K562 (cell line): ENCODE measurements around the gene VDAC2. TPM values are rescaled to one million over a fixed set of nuclear protein-coding genes. Genes with fewer than 3 reads are reported as not detected.

Experiments used
- ATF1 ChIP-seq, 2 experiments: fragments of 450-650 bp in 1 of 2; IDR thresholded peaks; 2 replicates each; pipeline ENCODE4 v1.6.1; 2016; ENCODE audit warnings: missing compliant biosample characterization in 1 of 2, missing genetic modification characterization in 1 of 2
- CHD7 ChIP-seq: fragments of 200-600 bp; sonication (generic); IDR thresholded peaks from one replicate; pipeline ENCODE4 v1.6.1; 2012; ENCODE audit warnings: mild to moderate bottlenecking, low read depth, low read length, inconsistent platforms
- CREBBP ChIP-seq: IDR thresholded peaks from one replicate; pipeline ENCODE4 v1.6.1; 2012; ENCODE audit warnings: low read depth, mild to moderate bottlenecking, control low read depth, inconsistent platforms, low read length
- ELF1 ChIP-seq: fragments of 200-800 bp; sonication (Bioruptor generic); IDR thresholded peaks from 2 replicates; pipeline ENCODE4 v1.6.1; 2016; ENCODE audit warnings: missing genetic modification characterization, missing compliant biosample characterization
- MCM7 ChIP-seq, 2 experiments: fragments of 450-650 bp; IDR thresholded peaks; 2 replicates each; pipeline ENCODE4 v1.6.1; 2016 to 2018
- RFX5 ChIP-seq: IDR thresholded peaks from 2 replicates; pipeline ENCODE4 v1.6.1; 2011; ENCODE audit warnings: low read depth, mild to moderate bottlenecking, improper control_type of control experiment, low read length
- SNRNP70 ChIP-seq: fragments of 200-400 bp; formaldehyde crosslinking; optimal IDR thresholded peaks from 2 replicates; pipeline ENCODE3; 2017; ENCODE audit warnings: low read depth, low read length
- TARDBP ChIP-seq: fragments of 450-650 bp; IDR thresholded peaks from 2 replicates; pipeline ENCODE4 v1.6.1; 2016
- TCFL5 ChIP-seq: fragments of 250-450 bp; sonication (Bioruptor Pico); conservative IDR thresholded peaks from 2 replicates; pipeline ENCODE4 v1.6.1; 2021; ENCODE audit warnings: mild to moderate bottlenecking, moderate library complexity, matching md5 sums
- THRA ChIP-seq: fragments of 450-650 bp; IDR thresholded peaks from 2 replicates; pipeline ENCODE4 v1.6.1; 2017; ENCODE audit warnings: mild to moderate bottlenecking, moderate library complexity
- ZNF133 ChIP-seq: fragments of 250-450 bp; sonication (Bioruptor Pico); IDR thresholded peaks from 2 replicates; pipeline ENCODE4 v1.4.0; 2020; ENCODE audit warnings: mild to moderate bottlenecking
- ZNF239 ChIP-seq: fragments of 250-450 bp; sonication (Bioruptor Pico); IDR thresholded peaks from 2 replicates; pipeline ENCODE4 v1.4.0; 2020; ENCODE audit warnings: mild to moderate bottlenecking
- ZNF282 ChIP-seq: sonication (generic); formaldehyde crosslinking; IDR thresholded peaks from 2 replicates; pipeline ENCODE4 v1.8.1; 2023; ENCODE audit warnings: missing genetic modification reagents
- ZNF644 ChIP-seq: fragments of 200-800 bp; sonication (Bioruptor generic); IDR thresholded peaks from 2 replicates; pipeline ENCODE4 v1.6.1; 2016; ENCODE audit warnings: low read depth, missing genetic modification characterization, missing compliant biosample characterization
- ZNF75A ChIP-seq: fragments of 450-650 bp; formaldehyde crosslinking; IDR thresholded peaks from 2 replicates; pipeline ENCODE4 v1.4.0; 2020; ENCODE audit warnings: mild to moderate bottlenecking
- polyA plus RNA-seq, 8 experiments: library from polyadenylated mRNA; depleted of rRNA in 4 of 8; stranded (reverse) in 5 of 8; unstranded in 3 of 8; fragments of >200 nt; fragmentation: Nextera tagmentation in 2 of 8; fragmentation: Illumina TruSeq in 1 of 8; extraction: Ambion mirVana in 2 of 8; extraction: Trizol in 1 of 8; gene quantifications; 2 replicates each; pipeline versions ENCODE4 v1.2.1 to v1.2.3, GENCODE V29; 2011 to 2014; ENCODE audit warnings: inconsistent platforms in 1 of 8, missing spikeins in 1 of 8
- total RNA-seq, 7 experiments: library from RNA; depleted of rRNA in 6 of 7; stranded (reverse); fragments of >200 nt in 6 of 7; fragmentation: Illumina TruSeq in 2 of 7; extraction: Trizol in 2 of 7; gene quantifications; 2 replicates each; pipeline versions ENCODE4 v1.2.1 to v1.2.3, GENCODE V29; 2011 to 2021; ENCODE audit warnings: low replicate concordance in 1 of 7

Gene VDAC2
- total and polyA plus RNA-seq, 9 of the 15 experiments (the other 6 are each of a cell fraction or from before 2014, with no cell fraction given), result 139 to 450 (median 250) TPM

GRCh38 chr10:75210282-75211006 is at the start of gene VDAC2 (continued):
- no peak for TF ChIP-seq CHD7
- TF ChIP-seq TARDBP, result no peak
- no peak for TF ChIP-seq ZNF644
- TF ChIP-seq SNRNP70, result no peak
- no peak for TF ChIP-seq ATF1 (CRISPR knock-in tag; IDR thresholded peaks at IDR 0.05)
- peak; percentile 96 for TF ChIP-seq ATF1 (tag; IDR thresholded peaks at IDR 0.05)
- TF ChIP-seq THRA, result no peak
- TF ChIP-seq RFX5, result no peak
- TF ChIP-seq ZNF282 (CRISPR knock-in tag), result no peak
- no peak for TF ChIP-seq MCM7 (IDR thresholded peaks at IDR 0.05)
- TF ChIP-seq TCFL5, result 0 out of 2 replicates have a peak, but pooled peaks have one; percentile 42
- TF ChIP-seq ZNF133, result no peak
- TF ChIP-seq ZNF75A, result no peak
- TF ChIP-seq ELF1 (tag), result no peak; the same call in 1 of the 2 replicates
- TF ChIP-seq CREBBP, result no peak
- TF ChIP-seq ZNF239 (CRISPR knock-in tag), result peak; percentile 19; the same call in 1 of the 2 replicates
